Mesenteric fat pad (tissue), 1 donor: Measurements from ENCODE around the gene PLA2G2C. TPM values are rescaled to one million over a fixed set of nuclear protein-coding genes. Genes with fewer than 3 reads are reported as not detected.

ENCODE experiments used
- total RNA-seq: library from RNA; stranded (reverse); fragmentation: NEBNext Ultra II Directional; extraction: Animal tissue kit (Norgen Biotek cat#: 25700); gene quantifications from one replicate; pipeline ENCODE4 v1.2.1, GENCODE V29; 2021
- donor health status: DM: yes; HTN: yes; CAD: no.

The PLA2G2C gene
- total RNA-seq, 1 donor from 2014 or later: 0.74 TPM

Other genes with a start within 250 kb of the PLA2G2C start
- 453 TPM for gene PLA2G2A, start 206.9 kb downstream of the PLA2G2C start, total RNA-seq
- gene PLA2G5, start 116.3 kb downstream of the PLA2G2C start, total RNA-seq: 5.5 TPM
- not detected for gene PLA2G2D, start 67.0 kb downstream of the PLA2G2C start, total RNA-seq
- not detected for gene PLA2G2F, start 47.2 kb downstream of the PLA2G2C start, total RNA-seq
- 0.29 TPM for gene UBXN10, start 422 bp downstream of the PLA2G2C start, total RNA-seq
- gene VWA5B1, start 104.4 kb upstream of the PLA2G2C start, total RNA-seq: not detected